T-helper 1 cell treated with Interleukin-12 subunit alpha and Interleukin-12 subunit beta and Interleukin-4 antibody, amounts not matched to agents 30 ng/mL and 1 ng/mL, for 36 hours (primary cell): ENCODE measurements around the gene SUN1. TPM values are rescaled to one million over a fixed set of nuclear protein-coding genes. Genes with fewer than 3 reads are reported as not detected.
"Not testable (repeated sequence)": the region's sequence is repeated elsewhere in the genome, so short reads cannot be mapped to it uniquely, and the experiment has no call there.

Experiments
- intact Hi-C: fragments of 100-400 bp; cut with micrococcal nuclease; formaldehyde crosslinking; loops from one replicate; pipeline ENCODE4 v1.15.1; 2024
- total RNA-seq: library from RNA; stranded (reverse); gene quantifications from 2 replicates; pipeline ENCODE4 v1.2.3, GENCODE V29; 2022

SUN1 gene
- total RNA-seq, 1 donor from 2014 or later: 47.5 TPM

DNA sequence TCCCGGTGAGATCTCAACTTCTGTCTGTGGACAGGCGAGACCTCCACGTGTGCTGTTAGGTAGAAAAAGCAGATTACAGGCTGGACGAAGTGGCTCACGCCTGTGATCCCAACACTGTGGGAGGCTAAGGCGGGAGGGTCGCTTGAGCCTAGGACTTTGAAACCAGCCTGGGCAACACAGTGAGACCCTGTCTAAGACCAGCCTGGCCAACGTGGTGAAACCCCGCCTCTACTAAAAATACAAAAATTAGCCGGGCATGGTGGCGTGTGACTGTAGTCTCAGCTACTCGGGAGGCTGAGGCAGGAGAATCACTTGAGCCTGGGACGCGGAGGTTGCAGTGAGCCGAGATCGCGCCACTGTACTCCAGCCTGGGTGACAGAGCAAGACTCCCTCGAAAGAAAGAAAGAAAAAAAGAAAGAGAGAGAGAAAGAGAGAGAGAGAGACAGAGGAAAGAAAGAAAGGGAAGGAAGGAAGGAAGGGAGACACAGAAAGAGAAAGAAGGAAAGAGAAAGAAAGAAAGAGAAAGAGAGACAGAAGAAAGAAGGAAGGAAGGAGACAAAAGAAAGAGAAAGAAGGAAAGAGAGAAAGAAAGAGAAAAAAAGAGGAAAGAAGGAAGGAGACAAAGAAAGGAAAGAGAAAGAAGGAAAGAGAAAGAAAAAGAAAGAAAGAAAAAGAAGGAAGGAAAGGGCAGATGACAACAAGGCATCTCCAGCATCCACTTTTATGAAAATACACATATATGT, 29.6 kb upstream of the SUN1 start:
- intact Hi-C loops: no loop called here

DNA sequence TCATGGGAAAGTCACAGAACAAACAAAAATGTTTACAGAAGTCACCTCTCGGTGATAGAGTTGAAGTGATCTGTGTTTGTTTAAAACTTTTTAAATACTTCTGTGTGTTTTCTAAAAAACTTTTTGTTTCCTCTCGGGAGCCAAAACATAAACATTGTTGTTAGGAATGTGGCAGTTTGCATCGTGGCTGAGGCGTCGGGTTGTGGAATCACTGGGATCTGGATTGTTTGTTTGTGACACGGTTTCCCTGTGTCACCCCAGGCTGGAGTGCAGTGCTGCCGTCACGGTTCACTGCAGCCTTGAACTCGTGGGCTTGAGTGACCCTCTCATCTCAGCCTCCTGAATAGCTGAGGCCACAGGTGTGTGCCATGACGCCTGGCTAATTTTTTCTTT, 29.0 kb upstream of the SUN1 start:
- intact Hi-C loops: no loop called here

- intact Hi-C loops: not testable (repeated sequence)
These were observed 28.5 kb upstream of the SUN1 start for GRCh38 chr7:803796-804195.

GRCh38 chr7:805261-805660, 27.0 kb upstream of the SUN1 start:
- intact Hi-C loops: no loop called here

DNA sequence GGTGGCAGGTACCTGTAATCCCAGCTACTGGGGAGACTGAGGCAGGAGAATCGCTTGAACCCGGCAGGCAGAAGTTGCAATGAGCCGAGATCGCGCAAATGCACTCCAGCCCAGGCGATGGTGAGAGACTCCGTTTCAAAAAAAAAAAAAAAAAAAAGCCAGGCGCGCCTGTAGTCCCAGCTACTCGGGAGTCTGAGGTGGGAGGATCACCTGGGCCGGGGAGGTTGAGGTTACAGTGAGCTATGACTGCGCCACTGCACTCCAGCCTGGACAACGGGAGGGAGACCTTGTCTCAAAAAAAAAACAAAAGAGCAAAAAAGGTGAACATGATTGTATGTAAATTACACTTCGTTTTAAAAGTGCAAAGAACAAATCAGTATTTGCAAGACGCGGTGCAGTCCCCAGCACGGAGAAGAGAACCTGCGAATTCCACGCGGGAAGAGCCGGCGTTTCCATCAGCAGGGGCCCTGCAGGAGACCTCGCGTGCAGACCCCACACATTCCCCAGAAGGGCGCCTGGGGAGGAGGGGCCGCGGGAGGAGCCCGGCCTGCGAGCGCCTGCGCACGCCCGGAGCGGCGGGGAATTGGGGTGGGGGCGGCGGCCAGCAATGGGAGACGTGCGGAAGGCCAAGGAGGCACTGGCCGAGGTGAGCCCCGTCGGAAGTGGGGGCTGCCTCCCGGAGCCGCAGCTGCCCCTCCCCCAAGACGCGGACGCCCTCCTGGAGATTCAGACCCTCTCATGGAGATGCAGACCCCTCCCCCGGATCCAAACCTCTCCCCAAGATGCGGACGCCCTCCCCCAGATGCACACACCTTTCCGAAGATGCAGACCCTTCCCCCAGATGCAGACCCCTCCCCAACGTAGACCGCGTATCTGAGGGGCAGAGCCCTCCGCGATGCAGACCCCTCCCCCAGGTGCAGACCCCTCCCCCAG, 16.7 kb upstream of the SUN1 start:
- intact Hi-C loops: loop anchor here (1.0 to 10.0 kb wide), 7 partner anchors 61 to 667 kb away; partner anchors contain the start of genes COX19, GET4, GPR146 and ZFAND2A

- intact Hi-C loops: loop anchor here (1.0 to 10.0 kb wide), 7 partner anchors 60 to 668 kb away; partner anchors contain the start of genes COX19, GET4, GPR146 and ZFAND2A
These were observed 16.0 kb upstream of the SUN1 start for GRCh38 chr7:816300-816750.

- intact Hi-C loops: loop anchor here (1.0 to 10.0 kb wide), 9 partner anchors 14 to 668 kb away; partner anchors contain the start of genes COX19, GET4, GPR146 and ZFAND2A
These were observed 15.3 kb upstream of the SUN1 start for GRCh38 chr7:816751-817671.

DNA sequence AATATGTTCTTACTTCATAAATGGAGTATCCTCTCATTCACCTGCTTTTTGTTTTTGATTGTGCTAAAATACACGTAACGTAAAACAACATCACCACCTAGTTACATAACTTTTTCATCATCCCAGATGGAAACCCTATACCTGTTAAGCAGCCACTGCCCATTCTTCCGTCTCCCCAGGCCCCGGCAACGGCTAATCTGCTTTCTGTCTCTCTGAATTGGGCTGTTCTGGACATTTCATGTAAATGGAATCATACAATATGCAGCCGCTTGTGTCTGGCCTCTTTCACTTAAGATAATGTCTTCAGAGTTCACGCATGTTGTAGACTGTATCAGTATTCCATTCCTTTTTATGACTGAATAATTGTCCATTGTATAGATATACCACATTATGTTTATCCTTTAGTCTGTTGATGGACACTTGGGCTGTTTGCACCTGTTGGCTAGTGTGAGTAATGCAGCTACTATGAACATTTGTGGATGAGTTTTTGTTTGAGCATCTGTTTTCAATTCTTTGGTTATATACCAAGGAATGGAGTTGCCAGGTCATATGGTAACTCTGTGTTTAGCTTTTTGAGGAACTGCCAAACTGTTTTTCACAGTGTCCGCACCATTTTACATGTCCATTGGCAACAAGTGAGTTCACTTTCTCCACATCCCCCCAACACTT, 14.1 kb upstream of the SUN1 start:
- intact Hi-C loops: loop anchor here (5.0 to 10.0 kb wide), 2 partner anchors 233 to 344 kb away; partner anchors contain the start of gene ZFAND2A

- intact Hi-C loops: no loop called here
These were observed 11.9 kb upstream of the SUN1 start for GRCh38 chr7:820341-820740.

DNA sequence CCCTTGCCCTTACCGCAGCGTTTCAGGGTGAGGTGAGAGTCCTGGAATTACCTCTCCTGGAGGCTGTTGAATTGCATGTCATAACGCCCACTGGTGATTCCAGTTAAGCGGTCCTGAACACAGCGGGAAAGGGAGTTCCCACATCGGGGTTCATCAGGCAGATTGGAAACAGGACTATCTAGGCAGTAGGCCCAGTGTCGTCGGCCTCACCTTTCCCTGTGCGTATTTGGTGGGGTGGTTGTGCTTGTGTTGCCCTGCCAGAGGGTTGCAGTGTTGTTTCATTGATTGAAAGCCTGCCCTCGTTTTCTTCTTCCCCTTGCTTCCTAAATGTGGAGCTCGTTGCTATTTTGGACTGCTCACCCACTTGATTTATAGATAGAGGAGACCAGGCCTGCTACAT, 10.6 kb upstream of the SUN1 start:
- intact Hi-C loops: no loop called here

DNA sequence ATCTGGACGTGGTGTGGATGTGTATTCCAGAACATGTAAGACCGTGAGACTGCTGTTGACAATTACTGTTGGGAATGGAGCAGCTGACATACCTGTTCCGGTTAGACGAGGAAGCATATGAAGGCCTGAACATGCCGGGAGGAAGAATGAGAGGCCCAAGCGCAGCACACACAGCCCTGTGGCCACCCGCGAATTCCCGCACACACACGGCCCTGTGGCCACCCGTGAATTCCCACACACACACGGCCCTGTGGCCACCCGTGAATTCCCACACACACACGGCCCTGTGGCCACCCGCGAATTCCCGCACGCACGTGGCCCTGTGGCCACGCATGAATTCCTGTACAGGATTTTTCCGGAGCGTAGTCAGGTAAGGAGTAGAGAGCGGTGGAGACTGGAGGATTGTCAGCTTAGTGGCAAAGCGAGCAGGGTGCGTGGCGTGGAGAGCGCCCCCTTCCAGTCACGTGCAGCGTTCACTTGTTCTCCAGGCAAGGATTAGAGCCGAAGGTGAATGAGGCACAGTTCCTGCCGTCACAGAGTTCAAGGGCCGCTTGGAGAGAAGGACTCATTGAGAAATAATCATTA, 9.5 kb upstream of the SUN1 start:
- intact Hi-C loops: no loop called here

DNA sequence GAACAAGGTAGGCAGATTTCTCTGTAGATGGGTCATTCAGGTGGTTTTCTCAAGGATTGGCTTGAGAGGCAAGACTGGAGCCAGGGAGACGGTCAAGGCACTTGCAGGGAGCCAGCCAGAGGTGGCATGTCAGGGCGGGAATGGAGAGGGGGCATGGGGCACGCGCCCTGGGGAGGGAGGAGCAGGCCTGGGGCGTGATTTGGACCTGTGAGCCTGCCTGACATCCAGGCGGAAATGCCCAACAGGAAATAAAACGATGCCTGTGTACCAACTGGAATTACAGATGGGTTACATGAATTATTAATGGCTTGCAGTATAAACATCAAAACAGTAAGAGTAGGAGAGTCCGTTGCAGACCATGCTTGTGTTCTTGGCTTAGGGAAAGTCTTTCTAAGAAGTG, 8.6 kb upstream of the SUN1 start:
- intact Hi-C loops: no loop called here

- intact Hi-C loops: no loop called here
These were observed 8.2 kb upstream of the SUN1 start for GRCh38 chr7:824081-824480.

DNA sequence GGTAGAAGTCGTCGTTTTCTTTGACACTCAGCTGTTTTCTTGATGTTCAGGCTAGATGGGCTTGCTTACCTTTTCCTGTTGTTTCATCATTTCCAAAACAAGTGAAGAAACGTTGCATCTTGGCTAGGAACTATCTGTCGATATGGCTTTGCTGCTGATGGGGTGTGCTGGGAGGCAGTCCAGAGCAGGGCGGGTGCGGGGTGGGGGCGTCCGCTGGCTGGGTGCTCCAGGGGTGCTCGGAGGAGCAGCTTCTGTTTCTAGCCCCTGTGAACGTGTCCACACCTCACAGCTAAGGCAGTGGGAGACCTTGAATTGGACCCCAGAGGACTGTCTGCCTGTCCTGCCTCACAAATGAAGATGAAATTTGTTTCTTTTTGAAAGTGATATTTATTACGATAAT, 7.6 kb upstream of the SUN1 start:
- intact Hi-C loops: no loop called here

- intact Hi-C loops: no loop called here
These were observed 6.9 kb upstream of the SUN1 start for GRCh38 chr7:825386-825785.

- intact Hi-C loops: no loop called here
These were observed 5.9 kb upstream of the SUN1 start for GRCh38 chr7:826230-826917.

- intact Hi-C loops: no loop called here
These were observed 3.3 kb upstream of the SUN1 start for GRCh38 chr7:828793-829561.

GRCh38 chr7:830069-830468, 2.2 kb upstream of the SUN1 start:
- intact Hi-C loops: loop anchor here (5.0 kb wide), 2 partner anchors 43 to 103 kb away; partner anchors contain the start of genes DNAAF5 and PRKAR1B
